ENCODE data around the gene ARHGAP12.

ARHGAP12 gene

GRCh38 chr10:31952066-31952465 lies 23.4 kb upstream of the ARHGAP12 start:
- no peak for TF ChIP-seq EZH2phosphoT487 (conservative IDR thresholded peaks at IDR 0.05; ENCODE audit: low read length)
- TF ChIP-seq, protein P1, sequence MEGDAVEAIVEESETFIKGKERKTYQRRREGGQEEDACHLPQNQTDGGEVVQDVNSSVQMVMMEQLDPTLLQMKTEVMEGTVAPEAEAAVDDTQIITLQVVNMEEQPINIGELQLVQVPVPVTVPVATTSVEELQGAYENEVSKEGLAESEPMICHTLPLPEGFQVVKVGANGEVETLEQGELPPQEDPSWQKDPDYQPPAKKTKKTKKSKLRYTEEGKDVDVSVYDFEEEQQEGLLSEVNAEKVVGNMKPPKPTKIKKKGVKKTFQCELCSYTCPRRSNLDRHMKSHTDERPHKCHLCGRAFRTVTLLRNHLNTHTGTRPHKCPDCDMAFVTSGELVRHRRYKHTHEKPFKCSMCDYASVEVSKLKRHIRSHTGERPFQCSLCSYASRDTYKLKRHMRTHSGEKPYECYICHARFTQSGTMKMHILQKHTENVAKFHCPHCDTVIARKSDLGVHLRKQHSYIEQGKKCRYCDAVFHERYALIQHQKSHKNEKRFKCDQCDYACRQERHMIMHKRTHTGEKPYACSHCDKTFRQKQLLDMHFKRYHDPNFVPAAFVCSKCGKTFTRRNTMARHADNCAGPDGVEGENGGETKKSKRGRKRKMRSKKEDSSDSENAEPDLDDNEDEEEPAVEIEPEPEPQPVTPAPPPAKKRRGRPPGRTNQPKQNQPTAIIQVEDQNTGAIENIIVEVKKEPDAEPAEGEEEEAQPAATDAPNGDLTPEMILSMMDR (IDR thresholded peaks at IDR 0.05; ENCODE audit: insufficient read depth, low read length, poor library complexity, severe bottlenecking): no peak
- H3K9ac ChIP-seq (ENCODE audit: low read length): no peak overlapping the region

DNA sequence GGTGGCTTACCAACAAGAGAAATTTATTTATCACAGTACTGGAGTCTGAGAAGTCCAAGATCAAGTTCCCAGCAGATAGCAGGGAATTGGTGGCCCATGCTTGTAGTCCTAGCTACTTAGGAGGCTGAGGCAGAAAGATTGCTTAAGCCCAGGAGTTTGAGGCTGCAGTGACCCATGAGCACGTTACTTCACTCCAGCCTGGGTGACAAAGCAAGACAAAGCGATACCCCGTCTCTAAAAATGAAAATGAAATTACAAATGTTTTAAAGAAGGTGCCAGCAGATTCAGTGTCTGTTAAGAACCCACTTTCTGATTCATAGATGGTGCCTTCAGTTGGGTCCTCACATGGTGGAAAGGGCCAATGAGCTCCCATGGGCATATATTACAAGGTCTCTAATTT lies 20.6 kb upstream of the ARHGAP12 start:
- Histone ChIP-seq H3K27me3 (ENCODE audit: low read length) (no peaks in the 10 kb centered on the region), H3K9me3 (ENCODE audit: insufficient read depth, low read length) (peaks cover 4% of the 10 kb centered on the region; the same call in 1 of the 2 replicates), H3K36me3 (ENCODE audit: low read length) (no peaks in the 10 kb centered on the region), H2AFZ (ENCODE audit: low read depth, low read length, severe bottlenecking) (no peak overlapping the region), H3K4me3 (ENCODE audit: insufficient read depth, low read length, poor library complexity, severe bottlenecking) (no peak overlapping the region), H3K9me2 (replicated peaks; ENCODE audit: insufficient read depth, low read length) (no peaks in the 10 kb centered on the region), H4K20me1 (ENCODE audit: low read depth, low read length) (no peaks in the 10 kb centered on the region), H3K9ac (ENCODE audit: low read length) (no peak overlapping the region), H3F3A (ENCODE audit: insufficient read depth) (no peaks in the 10 kb centered on the region), H3K79me2 (ENCODE audit: insufficient read depth, low read length) (no peaks in the 10 kb centered on the region), H3K4me2 (ENCODE audit: low read depth, low read length, poor library complexity, severe bottlenecking) (no peak overlapping the region), H3K27ac (ENCODE audit: low read depth, low read length) (no peak overlapping the region)
- TF ChIP-seq EZH2phosphoT487 (conservative IDR thresholded peaks at IDR 0.05; ENCODE audit: low read length): no peak
- TF ChIP-seq, protein P1 (IDR thresholded peaks at IDR 0.05; ENCODE audit: insufficient read depth, low read length, poor library complexity, severe bottlenecking): no peak

More at GRCh38 chr10:31952066-31952465, 23.4 kb upstream of the ARHGAP12 start:
- no peak overlapping the region for H3K4me2 ChIP-seq (ENCODE audit: low read depth, low read length, poor library complexity, severe bottlenecking)
- peaks cover 4% of the 10 kb centered on the region; the same call in 1 of the 2 replicates for H3K9me3 ChIP-seq (ENCODE audit: insufficient read depth, low read length)
- H3K4me3 ChIP-seq (ENCODE audit: insufficient read depth, low read length, poor library complexity, severe bottlenecking): no peak overlapping the region
- no peaks in the 10 kb centered on the region for H4K20me1 ChIP-seq (ENCODE audit: low read depth, low read length)
- H3K27ac ChIP-seq (ENCODE audit: low read depth, low read length): no peak overlapping the region
- H3K79me2 ChIP-seq (ENCODE audit: insufficient read depth, low read length): no peaks in the 10 kb centered on the region
- no peaks in the 10 kb centered on the region for H3K36me3 ChIP-seq (ENCODE audit: low read length)
- H3K27me3 ChIP-seq (ENCODE audit: low read length): no peaks in the 10 kb centered on the region
- H3K9me2 ChIP-seq (replicated peaks; ENCODE audit: insufficient read depth, low read length): no peaks in the 10 kb centered on the region
- H3F3A ChIP-seq (ENCODE audit: insufficient read depth): no peaks in the 10 kb centered on the region
- no peak overlapping the region for H2AFZ ChIP-seq (ENCODE audit: low read depth, low read length, severe bottlenecking)

DNA sequence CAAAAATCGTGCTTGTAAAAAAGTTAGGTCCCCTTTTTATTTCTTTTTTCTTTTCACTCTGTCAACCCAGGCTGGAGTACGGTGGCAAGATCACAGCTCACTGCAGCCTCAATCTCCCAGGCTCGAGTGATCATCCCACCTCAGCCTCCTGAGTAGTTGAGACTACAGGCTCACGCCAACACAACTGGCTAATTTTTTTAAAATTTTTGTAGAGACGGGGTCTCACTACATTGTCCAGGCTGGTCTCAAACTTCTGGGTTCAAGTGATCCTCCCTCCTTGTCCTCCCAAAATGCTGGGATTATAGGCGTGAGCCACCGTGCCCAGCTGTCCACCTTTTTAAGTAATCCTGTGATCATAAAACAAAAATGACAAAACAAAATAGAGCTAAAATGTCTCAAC lies 19.4 kb upstream of the ARHGAP12 start:
- Histone ChIP-seq H3K79me2 (ENCODE audit: insufficient read depth, low read length) (no peaks in the 10 kb centered on the region), H3K4me3 (ENCODE audit: insufficient read depth, low read length, poor library complexity, severe bottlenecking) (no peak overlapping the region), H3K27ac (ENCODE audit: low read depth, low read length) (no peak overlapping the region), H3K27me3 (ENCODE audit: low read length) (no peaks in the 10 kb centered on the region), H3K36me3 (ENCODE audit: low read length) (no peaks in the 10 kb centered on the region), H3K9ac (ENCODE audit: low read length) (no peak overlapping the region), H4K20me1 (ENCODE audit: low read depth, low read length) (no peaks in the 10 kb centered on the region), H3F3A (ENCODE audit: insufficient read depth) (no peaks in the 10 kb centered on the region), H3K9me2 (replicated peaks; ENCODE audit: insufficient read depth, low read length) (no peaks in the 10 kb centered on the region), H2AFZ (ENCODE audit: low read depth, low read length, severe bottlenecking) (peak overlapping the region; percentile 7), H3K9me3 (ENCODE audit: insufficient read depth, low read length) (no peaks in the 10 kb centered on the region), H3K4me2 (ENCODE audit: low read depth, low read length, poor library complexity, severe bottlenecking) (no peak overlapping the region)
- TF ChIP-seq EZH2phosphoT487 (conservative IDR thresholded peaks at IDR 0.05; ENCODE audit: low read length): no peak
- TF ChIP-seq, protein P1 (IDR thresholded peaks at IDR 0.05; ENCODE audit: insufficient read depth, low read length, poor library complexity, severe bottlenecking): no peak

Measured in SU-DHL-6 (cell line).